ENCODE data around the gene GANC. TPM values are rescaled to one million over a fixed set of nuclear protein-coding genes. Genes with fewer than 3 reads are reported as not detected.

GANC gene
- total and polyA plus RNA-seq, 9 of the 15 experiments (the other 6 are each of a cell fraction or from before 2014, with no cell fraction given), result 10.9 to 19.0 (median 14.5) TPM

GRCh38 chr15:42313463-42313862 lies 40.5 kb downstream of the GANC start:
- POLR2A ChIA-PET, result interaction anchor here (0.7 to 1.4 kb wide), 2 partner anchors 16 to 75 kb away, joined by 3 read pairs; no protein-coding TSS in a partner anchor
- Histone ChIP-seq H3K9me3 (replicated peaks; ENCODE audit: control insufficient read depth, insufficient read depth, low read depth, low read length) (no peaks in the 10 kb centered on the region), H3K9me1 (ENCODE audit: control insufficient read depth, insufficient read depth, low read length) (no peaks in the 10 kb centered on the region), H2AFZ (ENCODE audit: low read depth, low read length) (no peak overlapping the region), H3K9ac (ENCODE audit: insufficient read depth in 1 of 2, low read depth in 2 of 2, low read length in 2 of 2) (no peak overlapping the region), H3K4me3 (no peak overlapping the region), H3K4me1 (replicated peaks in 1 of 2; ENCODE audit: control insufficient read depth in 2 of 2, insufficient read depth in 2 of 2, low read length in 2 of 2) (no peaks in the 10 kb centered on the region), H3K36me3 (ENCODE audit: control insufficient read depth, insufficient read depth, low read length) (0 out of 3 replicates have a peak, but pooled peaks cover 3% of the 10 kb centered on the region), H3K27ac (ENCODE audit: extremely low read depth, low read depth, low read length) (no peak overlapping the region), H4K20me1 (replicated peaks; ENCODE audit: control insufficient read depth, insufficient read depth, low read length) (no peaks in the 10 kb centered on the region), H3K79me2 (ENCODE audit: control insufficient read depth, insufficient read depth, low read length) (no peaks in the 10 kb centered on the region), H3K4me2 (ENCODE audit: insufficient read depth, low read length) (no peak overlapping the region), H3K27me3 (ENCODE audit: control insufficient read depth in 2 of 2, insufficient read depth in 2 of 2, low read length in 2 of 2) (no peaks in the 10 kb centered on the region)
- in situ Hi-C loops (cut with MboI), result no loop called here
- TF ChIP-seq KHSRP (IDR thresholded peaks at IDR 0.05), result no peak
- no peak for TF ChIP-seq NR0B1 (IDR thresholded peaks at IDR 0.05; ENCODE audit: partially characterized antibody)
- no peak for TF ChIP-seq KLF13 (tag; IDR thresholded peaks at IDR 0.05; ENCODE audit: borderline replicate concordance, low read depth)
- TF ChIP-seq KLF10 (CRISPR knock-in tag; IDR thresholded peaks at IDR 0.05), result no peak
- no peak for TF ChIP-seq SRSF3 (IDR thresholded peaks at IDR 0.05; ENCODE audit: insufficient read depth, low read length)
- TF ChIP-seq CTCF (IDR thresholded peaks at IDR 0.05 in 2 of 3, conservative IDR thresholded peaks at IDR 0.05 in 1 of 3; ENCODE audit: insufficient read depth in 2 of 3, low read depth in 1 of 3, low read length in 3 of 3), result peak in 1 of 3 experiments; percentile 23; a peak in 2 of 6 replicates
- no peak for TF ChIP-seq ASH1L (IDR thresholded peaks at IDR 0.05; ENCODE audit: borderline replicate concordance, low read depth, partially characterized antibody)
- no peak for TF ChIP-seq NCOA1 (IDR thresholded peaks at IDR 0.05; ENCODE audit: low read depth)
- no peak for TF ChIP-seq DPF2 (IDR thresholded peaks at IDR 0.05)
- no peak for TF ChIP-seq NFIC (IDR thresholded peaks at IDR 0.05)
- no peak for TF ChIP-seq PRMT5 (CRISPR knock-in tag; IDR thresholded peaks at IDR 0.05)
- peak in 1 of 2 experiments; percentile 28; a peak in 1 of 4 replicates for TF ChIP-seq RAD21 (CRISPR knock-in tag; conservative IDR thresholded peaks at IDR 0.05 in 1 of 2, IDR thresholded peaks at IDR 0.05 in 1 of 2)
- DNase-seq (ENCODE audit: extremely low read depth in 1 of 4, low spot score in 3 of 4) (peak in 2 of 4 experiments; percentile 5 to 8), ATAC-seq (peak; percentile 51; the same call in 1 of the 3 replicates), FAIRE-seq (no peak)
- WGBS (ENCODE audit: insufficient coverage, low coverage, missing lambda C conversion rate), result 30% methylated on average over 3 of the region's 3 CpGs
- CTCF ChIA-PET (ENCODE audit: low intra/inter-chr PET ratio), result no interaction called here
- intact Hi-C loops (cut with micrococcal nuclease), result no loop called here
- no TSS peak for BruUV-seq (replicated peaks)
